ENCODE data around the gene JUND.

The JUND gene

DNA sequence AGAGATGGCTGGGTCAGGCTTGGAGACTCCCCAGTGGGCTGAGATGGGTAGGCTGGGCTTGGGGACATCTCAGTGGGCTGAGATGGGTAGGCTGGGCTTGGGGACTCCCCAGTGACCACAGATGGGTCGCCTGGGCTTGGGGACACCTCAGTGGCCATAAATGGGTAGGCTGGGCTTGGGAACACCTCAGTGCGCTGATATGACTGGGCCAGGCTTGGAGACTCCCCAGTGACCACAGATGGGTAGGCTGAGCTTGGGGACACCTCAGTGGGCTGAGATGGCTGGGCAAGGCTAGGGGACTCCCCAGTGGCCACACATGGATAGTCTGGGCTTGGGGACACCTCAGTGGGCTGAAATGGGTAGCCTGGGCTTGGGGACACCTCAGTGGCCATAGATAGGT lies 19.9 kb downstream of the JUND start:
- H3K36me3 ChIP-seq (ENCODE audit: insufficient read depth, low read length) = no peaks in the 10 kb centered on the region
- H3K4me1 ChIP-seq (ENCODE audit: insufficient read depth, low read length, poor library complexity, severe bottlenecking) = peaks cover 14% of the 10 kb centered on the region
- no peaks in the 10 kb centered on the region for H4K20me1 ChIP-seq (ENCODE audit: insufficient read depth, low read length, poor library complexity, severe bottlenecking)
- H2AFZ ChIP-seq (ENCODE audit: low read length) = no peak overlapping the region
- no peaks in the 10 kb centered on the region for H3K79me2 ChIP-seq (ENCODE audit: insufficient read depth, low read length)
- H3K9ac ChIP-seq (ENCODE audit: low read depth, low read length, poor library complexity, severe bottlenecking) = no peak overlapping the region
- no peaks in the 10 kb centered on the region for H3K9me2 ChIP-seq (replicated peaks; ENCODE audit: low read depth, low read length)
- no peaks in the 10 kb centered on the region for H3K9me3 ChIP-seq (ENCODE audit: insufficient read depth, low read depth, low read length)
- H3K4me3 ChIP-seq (ENCODE audit: low read length, poor library complexity, severe bottlenecking) = no peak overlapping the region
- H3K27me3 ChIP-seq (ENCODE audit: insufficient read depth, low read length, poor library complexity, severe bottlenecking) = no peaks in the 10 kb centered on the region
- TF ChIP-seq EZH2phosphoT487 (IDR thresholded peaks at IDR 0.05; ENCODE audit: borderline replicate concordance) = no peak
- TF ChIP-seq, protein P1, sequence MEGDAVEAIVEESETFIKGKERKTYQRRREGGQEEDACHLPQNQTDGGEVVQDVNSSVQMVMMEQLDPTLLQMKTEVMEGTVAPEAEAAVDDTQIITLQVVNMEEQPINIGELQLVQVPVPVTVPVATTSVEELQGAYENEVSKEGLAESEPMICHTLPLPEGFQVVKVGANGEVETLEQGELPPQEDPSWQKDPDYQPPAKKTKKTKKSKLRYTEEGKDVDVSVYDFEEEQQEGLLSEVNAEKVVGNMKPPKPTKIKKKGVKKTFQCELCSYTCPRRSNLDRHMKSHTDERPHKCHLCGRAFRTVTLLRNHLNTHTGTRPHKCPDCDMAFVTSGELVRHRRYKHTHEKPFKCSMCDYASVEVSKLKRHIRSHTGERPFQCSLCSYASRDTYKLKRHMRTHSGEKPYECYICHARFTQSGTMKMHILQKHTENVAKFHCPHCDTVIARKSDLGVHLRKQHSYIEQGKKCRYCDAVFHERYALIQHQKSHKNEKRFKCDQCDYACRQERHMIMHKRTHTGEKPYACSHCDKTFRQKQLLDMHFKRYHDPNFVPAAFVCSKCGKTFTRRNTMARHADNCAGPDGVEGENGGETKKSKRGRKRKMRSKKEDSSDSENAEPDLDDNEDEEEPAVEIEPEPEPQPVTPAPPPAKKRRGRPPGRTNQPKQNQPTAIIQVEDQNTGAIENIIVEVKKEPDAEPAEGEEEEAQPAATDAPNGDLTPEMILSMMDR (conservative IDR thresholded peaks at IDR 0.05; ENCODE audit: low read length) = no peak
- H3K4me2 ChIP-seq (ENCODE audit: low read depth, low read length, poor library complexity, severe bottlenecking) = no peak overlapping the region
- H3F3A ChIP-seq (ENCODE audit: low read depth) = no peaks in the 10 kb centered on the region

DNA sequence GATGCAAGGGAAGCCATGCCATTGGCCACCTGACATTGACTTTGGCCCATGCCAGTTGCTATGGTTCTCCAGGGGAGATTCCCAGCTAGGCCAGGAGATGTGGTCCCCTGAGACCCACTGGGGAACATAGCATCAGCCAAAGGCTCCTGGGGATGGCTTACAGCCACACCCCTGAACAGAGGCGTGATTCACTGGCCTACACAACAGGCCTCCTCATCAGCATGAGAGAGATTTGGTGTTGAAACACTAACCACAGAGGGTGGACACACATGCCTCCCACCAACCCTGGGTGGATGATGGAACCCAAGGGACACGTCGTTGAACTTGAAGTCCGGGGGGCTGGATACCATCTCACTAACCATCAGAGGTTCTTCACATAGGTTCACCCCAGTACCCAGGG lies 21.5 kb downstream of the JUND start:
- no peaks in the 10 kb centered on the region for H3K36me3 ChIP-seq (ENCODE audit: insufficient read depth, low read length)
- H3K4me2 ChIP-seq (ENCODE audit: low read depth, low read length, poor library complexity, severe bottlenecking) = no peak overlapping the region
- no peaks in the 10 kb centered on the region for H3K27me3 ChIP-seq (ENCODE audit: insufficient read depth, low read length, poor library complexity, severe bottlenecking)
- H3K9ac ChIP-seq (ENCODE audit: low read depth, low read length, poor library complexity, severe bottlenecking) = no peak overlapping the region
- no peak overlapping the region for H2AFZ ChIP-seq (ENCODE audit: low read length)
- no peaks in the 10 kb centered on the region for H3F3A ChIP-seq (ENCODE audit: low read depth)
- no peaks in the 10 kb centered on the region for H3K9me2 ChIP-seq (replicated peaks; ENCODE audit: low read depth, low read length)
- TF ChIP-seq EZH2phosphoT487 (IDR thresholded peaks at IDR 0.05; ENCODE audit: borderline replicate concordance) = no peak
- TF ChIP-seq, protein P1 (conservative IDR thresholded peaks at IDR 0.05; ENCODE audit: low read length) = no peak
- H4K20me1 ChIP-seq (ENCODE audit: insufficient read depth, low read length, poor library complexity, severe bottlenecking) = no peaks in the 10 kb centered on the region
- no peak overlapping the region for H3K4me3 ChIP-seq (ENCODE audit: low read length, poor library complexity, severe bottlenecking)
- H3K79me2 ChIP-seq (ENCODE audit: insufficient read depth, low read length) = no peaks in the 10 kb centered on the region
- H3K4me1 ChIP-seq (ENCODE audit: insufficient read depth, low read length, poor library complexity, severe bottlenecking) = peaks cover under 1% of the 10 kb centered on the region
- no peaks in the 10 kb centered on the region for H3K9me3 ChIP-seq (ENCODE audit: insufficient read depth, low read depth, low read length)

DNA sequence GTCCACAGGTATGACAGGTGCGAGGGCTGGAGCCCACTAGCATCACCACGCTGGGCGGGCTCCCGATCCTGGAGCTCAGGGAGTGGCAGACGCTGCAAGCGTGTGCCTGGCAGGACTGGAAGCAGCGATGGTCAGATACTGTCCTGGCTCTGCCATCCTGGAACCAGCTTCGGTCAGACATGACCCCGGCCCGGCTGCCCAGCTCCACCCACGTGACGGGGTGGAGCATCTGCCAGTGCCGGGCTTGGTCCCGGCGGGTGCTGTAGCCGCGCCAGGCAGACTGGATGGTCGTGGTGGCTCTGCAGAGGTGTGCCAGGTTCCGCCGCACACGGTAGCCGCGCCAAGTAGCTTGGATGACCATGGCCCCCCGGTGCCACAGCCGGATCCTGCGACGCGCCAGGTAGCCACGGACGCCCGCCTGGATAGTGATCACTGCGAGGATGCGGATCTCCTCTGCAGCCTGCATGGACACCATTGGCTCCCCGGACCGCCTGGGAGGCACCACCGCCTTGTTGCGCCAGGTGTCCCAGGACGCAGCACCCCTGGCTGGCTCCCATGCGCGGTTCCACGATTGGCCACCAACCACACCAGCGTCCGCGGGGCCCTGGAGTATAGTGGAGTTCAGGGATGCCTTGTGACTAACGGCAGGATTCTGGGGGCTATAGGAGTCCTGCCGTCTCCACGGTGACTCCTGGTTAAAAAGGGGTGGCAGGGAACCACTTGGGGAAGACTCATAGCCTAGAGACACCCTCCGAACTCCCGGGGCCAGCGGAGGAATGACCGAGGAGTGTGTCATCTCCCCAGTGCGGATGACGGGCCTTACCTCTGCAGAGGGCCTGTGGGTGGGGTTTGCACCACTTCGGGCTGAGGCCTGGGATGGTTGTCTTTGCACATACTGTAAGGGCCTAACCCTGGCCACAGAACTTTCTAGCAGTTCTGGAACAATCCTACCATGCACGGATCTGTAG lies 23.6 kb downstream of the JUND start:
- H3K9me2 ChIP-seq (replicated peaks; ENCODE audit: low read depth, low read length) = no peaks in the 10 kb centered on the region
- no peaks in the 10 kb centered on the region for H4K20me1 ChIP-seq (ENCODE audit: insufficient read depth, low read length, poor library complexity, severe bottlenecking)
- H3K9me3 ChIP-seq (ENCODE audit: insufficient read depth, low read depth, low read length) = no peaks in the 10 kb centered on the region
- no peak overlapping the region for H3K4me3 ChIP-seq (ENCODE audit: low read length, poor library complexity, severe bottlenecking)
- no peaks in the 10 kb centered on the region for H3K27me3 ChIP-seq (ENCODE audit: insufficient read depth, low read length, poor library complexity, severe bottlenecking)
- TF ChIP-seq, protein P1 (conservative IDR thresholded peaks at IDR 0.05; ENCODE audit: low read length) = no peak
- no peak for TF ChIP-seq EZH2phosphoT487 (IDR thresholded peaks at IDR 0.05; ENCODE audit: borderline replicate concordance)
- H3K4me2 ChIP-seq (ENCODE audit: low read depth, low read length, poor library complexity, severe bottlenecking) = no peak overlapping the region
- no peak overlapping the region for H3K9ac ChIP-seq (ENCODE audit: low read depth, low read length, poor library complexity, severe bottlenecking)
- no peaks in the 10 kb centered on the region for H3K36me3 ChIP-seq (ENCODE audit: insufficient read depth, low read length)
- no peaks in the 10 kb centered on the region for H3K4me1 ChIP-seq (ENCODE audit: insufficient read depth, low read length, poor library complexity, severe bottlenecking)
- no peaks in the 10 kb centered on the region for H3F3A ChIP-seq (ENCODE audit: low read depth)
- H2AFZ ChIP-seq (ENCODE audit: low read length) = no peak overlapping the region
- no peaks in the 10 kb centered on the region for H3K79me2 ChIP-seq (ENCODE audit: insufficient read depth, low read length)

Measured in Loucy (cell line).